HepG2 (cell line): ENCODE measurements around the gene DMKN. TPM values are rescaled to one million over a fixed set of nuclear protein-coding genes. Genes with fewer than 3 reads are reported as not detected.

ENCODE experiments used
- AGO1 ChIP-seq: fragments of 200-400 bp; formaldehyde crosslinking; IDR thresholded peaks from 2 replicates; pipeline ENCODE4 v1.6.1; 2017; ENCODE audit warnings: mild to moderate bottlenecking, low read depth, low read length, moderate library complexity; ENCODE audit not compliant: poor library complexity, severe bottlenecking
- GFI1 ChIP-seq: sonication (generic); formaldehyde crosslinking; IDR thresholded peaks from 2 replicates; pipeline ENCODE4 v1.5.0; 2020; ENCODE audit warnings: missing genetic modification reagents, mild to moderate bottlenecking, borderline replicate concordance
- HOXA5 ChIP-seq: sonication (generic); formaldehyde crosslinking; IDR thresholded peaks from 2 replicates; pipeline ENCODE4 v1.4.0; 2020; ENCODE audit warnings: missing genetic modification reagents
- MAZ ChIP-seq, 2 experiments: sonication (generic) in 1 of 2; formaldehyde crosslinking in 1 of 2; IDR thresholded peaks; 2 replicates each; pipeline versions ENCODE4 v1.5.0 to v1.6.1; 2012 to 2020; ENCODE audit warnings: low read depth in 2 of 2, mild to moderate bottlenecking in 2 of 2, borderline replicate concordance in 1 of 2, improper control_type of control experiment in 1 of 2, low read length in 1 of 2, missing genetic modification reagents in 1 of 2, moderate library complexity in 1 of 2
- SALL1 ChIP-seq: sonication (generic); formaldehyde crosslinking; IDR thresholded peaks from 2 replicates; pipeline ENCODE4 v1.8.0; 2022; ENCODE audit warnings: mild to moderate bottlenecking, missing genetic modification reagents
- SIX1 ChIP-seq: sonication (generic); formaldehyde crosslinking; IDR thresholded peaks from 2 replicates; pipeline ENCODE4 v1.4.0; 2020; ENCODE audit warnings: missing genetic modification reagents, borderline replicate concordance
- TBL1XR1 ChIP-seq: fragments of 150-350 bp; IDR thresholded peaks from 2 replicates; pipeline ENCODE4 v1.6.1; 2014; ENCODE audit warnings: borderline replicate concordance, low read length; ENCODE audit not compliant: partially characterized antibody
- XRCC5 ChIP-seq: fragments of 200-400 bp; formaldehyde crosslinking; optimal IDR thresholded peaks from 2 replicates; pipeline ENCODE3; 2017; ENCODE audit warnings: mild to moderate bottlenecking, low read length
- ZBTB20 ChIP-seq: sonication (generic); formaldehyde crosslinking; IDR thresholded peaks from 2 replicates; pipeline ENCODE4 v1.8.1; 2023; ENCODE audit warnings: missing genetic modification reagents, low read depth, mild to moderate bottlenecking, borderline replicate concordance
- ZNF180 ChIP-seq: sonication (generic); formaldehyde crosslinking; IDR thresholded peaks from 2 replicates; pipeline ENCODE4 v1.4.0; 2020; ENCODE audit warnings: low read depth, missing genetic modification reagents, borderline replicate concordance
- ZNF501 ChIP-seq: sonication (generic); formaldehyde crosslinking; IDR thresholded peaks from 2 replicates; pipeline ENCODE4 v1.5.1; 2020; ENCODE audit warnings: mild to moderate bottlenecking, moderate library complexity, missing genetic modification reagents
- ZNF563 ChIP-seq: sonication (generic); formaldehyde crosslinking; IDR thresholded peaks from 2 replicates; pipeline ENCODE4 v1.8.0; 2022; ENCODE audit warnings: mild to moderate bottlenecking, moderate library complexity, missing genetic modification reagents
- ZNF614 ChIP-seq: IDR thresholded peaks from 2 replicates; pipeline ENCODE4 v1.6.1; 2018; ENCODE audit warnings: missing biosample characterization, missing genetic modification reagents, inconsistent platforms, borderline replicate concordance
- ZNF703 ChIP-seq: sonication (generic); formaldehyde crosslinking; IDR thresholded peaks from 2 replicates; pipeline ENCODE4 v1.5.1; 2020; ENCODE audit warnings: missing genetic modification reagents, mild to moderate bottlenecking, moderate library complexity, borderline replicate concordance
- polyA plus RNA-seq, 8 experiments: library from polyadenylated mRNA; depleted of rRNA in 3 of 8; stranded (reverse) in 7 of 8; unstranded in 1 of 8; fragments of >200 nt; fragmentation: Illumina TruSeq in 4 of 8; extraction: Trizol in 4 of 8; gene quantifications; 2 replicates each; pipeline versions ENCODE4 v1.2.1 to v1.2.3, GENCODE V29; 2011 to 2016; ENCODE audit warnings: low read depth in 4 of 8, missing spikeins in 1 of 8, mixed read lengths in 1 of 8; ENCODE audit not compliant: insufficient read depth in 1 of 8
- total RNA-seq, 5 experiments: library from RNA; depleted of rRNA; stranded (reverse); fragments of >200 nt; fragmentation: Illumina TruSeq; extraction: Trizol; gene quantifications; 2 replicates each; pipeline ENCODE4 v1.2.3, GENCODE V29; 2016; ENCODE audit warnings: low read depth in 1 of 5
- TF ChIP-seq, protein P1 (sequence below): sonication (generic); formaldehyde crosslinking; IDR thresholded peaks from 2 replicates; pipeline ENCODE4 v1.5.0; 2020; ENCODE audit warnings: missing genetic modification reagents
- TF ChIP-seq, protein P2 (sequence below): IDR thresholded peaks from 2 replicates; pipeline ENCODE4 v1.6.1; 2016; ENCODE audit warnings: mild to moderate bottlenecking
- TF ChIP-seq, protein P3 (sequence below): sonication (generic); formaldehyde crosslinking; IDR thresholded peaks from 2 replicates; pipeline ENCODE4 v1.5.0; 2020; ENCODE audit warnings: mild to moderate bottlenecking, missing genetic modification reagents, moderate library complexity

Gene DMKN
- total and polyA plus RNA-seq, 2 of the 13 experiments (the other 11 are each of a cell fraction or from before 2014, with no cell fraction given) = 50.8 to 57.1 TPM

DNA sequence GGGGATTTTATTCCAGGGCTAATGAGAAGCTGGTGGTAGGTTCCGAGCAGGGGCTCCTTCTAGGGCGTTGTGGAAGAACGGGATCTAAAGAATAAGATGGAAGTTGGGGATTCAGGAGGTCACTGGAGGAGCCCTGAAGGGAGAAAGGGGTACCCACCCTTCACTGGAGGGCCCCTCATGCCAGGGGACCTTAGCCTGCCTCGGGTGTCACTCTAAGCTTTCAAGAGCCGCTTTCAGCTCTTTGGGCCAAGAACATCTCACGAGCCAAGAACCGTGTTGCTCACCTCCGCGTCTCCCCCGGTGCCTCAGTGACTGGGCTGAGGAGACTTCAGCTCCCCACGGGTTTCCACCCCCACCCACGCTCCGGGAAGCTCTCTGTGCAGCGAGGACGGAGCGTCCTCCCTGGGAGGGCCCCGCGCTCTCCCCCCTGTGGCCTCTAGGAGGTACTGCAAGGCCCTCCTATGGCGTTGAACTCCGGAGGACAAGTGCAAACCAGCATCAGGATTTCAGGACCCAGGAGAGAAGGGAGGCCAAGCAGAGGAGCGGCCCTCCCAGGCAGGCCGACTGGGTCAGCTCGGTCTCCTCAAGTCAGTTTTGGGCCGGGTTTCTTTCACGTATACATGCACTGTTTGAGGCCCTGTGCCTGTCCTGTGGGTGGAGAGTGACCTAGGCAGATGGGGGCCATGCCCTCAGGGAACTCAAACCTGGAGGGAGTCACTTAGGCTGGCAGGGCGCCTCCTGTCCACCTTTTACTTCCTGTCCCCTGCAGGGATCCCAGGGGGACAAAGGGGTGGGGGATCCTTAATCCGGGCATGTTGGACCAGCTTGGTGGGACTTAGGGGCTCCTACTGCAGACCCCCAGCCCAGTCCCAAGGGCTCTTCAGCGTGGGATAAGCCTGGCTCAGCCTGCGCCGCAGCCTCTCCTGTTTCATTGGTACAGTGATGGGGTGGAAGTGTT is 18.1 kb downstream of the DMKN start (continued):
- TF ChIP-seq MAZ (IDR thresholded peaks at IDR 0.05; ENCODE audit: borderline replicate concordance, low read depth, low read length) = no peak
- no peak for TF ChIP-seq MAZ (CRISPR knock-in tag; IDR thresholded peaks at IDR 0.05; ENCODE audit: low read depth)
- TF ChIP-seq GFI1 (CRISPR knock-in tag) = no peak
- peak; percentile 50; the same call in 1 of the 2 replicates for TF ChIP-seq ZNF501 (CRISPR knock-in tag)
- TF ChIP-seq ZNF563 = no peak
- TF ChIP-seq TBL1XR1 = no peak
- TF ChIP-seq ZNF703 (CRISPR knock-in tag) = no peak
- TF ChIP-seq, protein P1, sequence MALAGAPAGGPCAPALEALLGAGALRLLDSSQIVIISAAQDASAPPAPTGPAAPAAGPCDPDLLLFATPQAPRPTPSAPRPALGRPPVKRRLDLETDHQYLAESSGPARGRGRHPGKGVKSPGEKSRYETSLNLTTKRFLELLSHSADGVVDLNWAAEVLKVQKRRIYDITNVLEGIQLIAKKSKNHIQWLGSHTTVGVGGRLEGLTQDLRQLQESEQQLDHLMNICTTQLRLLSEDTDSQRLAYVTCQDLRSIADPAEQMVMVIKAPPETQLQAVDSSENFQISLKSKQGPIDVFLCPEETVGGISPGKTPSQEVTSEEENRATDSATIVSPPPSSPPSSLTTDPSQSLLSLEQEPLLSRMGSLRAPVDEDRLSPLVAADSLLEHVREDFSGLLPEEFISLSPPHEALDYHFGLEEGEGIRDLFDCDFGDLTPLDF (CRISPR knock-in tag) = no peak
- TF ChIP-seq, protein P2, sequence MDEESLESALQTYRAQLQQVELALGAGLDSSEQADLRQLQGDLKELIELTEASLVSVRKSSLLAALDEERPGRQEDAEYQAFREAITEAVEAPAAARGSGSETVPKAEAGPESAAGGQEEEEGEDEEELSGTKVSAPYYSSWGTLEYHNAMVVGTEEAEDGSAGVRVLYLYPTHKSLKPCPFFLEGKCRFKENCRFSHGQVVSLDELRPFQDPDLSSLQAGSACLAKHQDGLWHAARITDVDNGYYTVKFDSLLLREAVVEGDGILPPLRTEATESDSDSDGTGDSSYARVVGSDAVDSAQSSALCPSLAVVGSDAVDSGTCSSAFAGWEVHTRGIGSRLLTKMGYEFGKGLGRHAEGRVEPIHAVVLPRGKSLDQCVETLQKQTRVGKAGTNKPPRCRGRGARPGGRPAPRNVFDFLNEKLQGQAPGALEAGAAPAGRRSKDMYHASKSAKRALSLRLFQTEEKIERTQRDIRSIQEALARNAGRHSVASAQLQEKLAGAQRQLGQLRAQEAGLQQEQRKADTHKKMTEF = 0 out of 2 replicates have a peak, but pooled peaks have one; percentile 38
- TF ChIP-seq AGO1 = no peak
- no peak for TF ChIP-seq HOXA5 (CRISPR knock-in tag)
- TF ChIP-seq, protein P3, sequence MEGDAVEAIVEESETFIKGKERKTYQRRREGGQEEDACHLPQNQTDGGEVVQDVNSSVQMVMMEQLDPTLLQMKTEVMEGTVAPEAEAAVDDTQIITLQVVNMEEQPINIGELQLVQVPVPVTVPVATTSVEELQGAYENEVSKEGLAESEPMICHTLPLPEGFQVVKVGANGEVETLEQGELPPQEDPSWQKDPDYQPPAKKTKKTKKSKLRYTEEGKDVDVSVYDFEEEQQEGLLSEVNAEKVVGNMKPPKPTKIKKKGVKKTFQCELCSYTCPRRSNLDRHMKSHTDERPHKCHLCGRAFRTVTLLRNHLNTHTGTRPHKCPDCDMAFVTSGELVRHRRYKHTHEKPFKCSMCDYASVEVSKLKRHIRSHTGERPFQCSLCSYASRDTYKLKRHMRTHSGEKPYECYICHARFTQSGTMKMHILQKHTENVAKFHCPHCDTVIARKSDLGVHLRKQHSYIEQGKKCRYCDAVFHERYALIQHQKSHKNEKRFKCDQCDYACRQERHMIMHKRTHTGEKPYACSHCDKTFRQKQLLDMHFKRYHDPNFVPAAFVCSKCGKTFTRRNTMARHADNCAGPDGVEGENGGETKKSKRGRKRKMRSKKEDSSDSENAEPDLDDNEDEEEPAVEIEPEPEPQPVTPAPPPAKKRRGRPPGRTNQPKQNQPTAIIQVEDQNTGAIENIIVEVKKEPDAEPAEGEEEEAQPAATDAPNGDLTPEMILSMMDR (CRISPR knock-in tag) = peak; percentile 98
- TF ChIP-seq XRCC5 = peak; percentile 82
- peak; percentile 49; the same call in 1 of the 2 replicates for TF ChIP-seq ZNF614 (CRISPR knock-in tag)
- TF ChIP-seq SIX1 (CRISPR knock-in tag) = no peak
- no peak for TF ChIP-seq ZBTB20 (CRISPR knock-in tag)
- TF ChIP-seq SALL1 (CRISPR knock-in tag) = peak; percentile 45; the same call in 1 of the 2 replicates
- TF ChIP-seq ZNF180 (CRISPR knock-in tag) = no peak
